Loucy (cell line): Measurements from ENCODE around the gene PAM.

ENCODE experiments used
- H2AFZ ChIP-seq: fragments of 200-600 bp; sonication (generic); 2 replicates; pipeline ENCODE4 v1.6.0; 2016; ENCODE audit warnings: antibody characterized with exemption, mild to moderate bottlenecking, low read length, moderate library complexity
- H3F3A ChIP-seq: fragments of 200-600 bp; 2 replicates; pipeline ENCODE4 v1.6.0; 2016; ENCODE audit warnings: antibody characterized with exemption, low read depth, mild to moderate bottlenecking
- H3K27me3 ChIP-seq: fragments of 200-600 bp; sonication (generic); 2 replicates; pipeline ENCODE4 v1.6.1; 2014; ENCODE audit warnings: low read length, mild to moderate bottlenecking; ENCODE audit not compliant: insufficient read depth, poor library complexity, severe bottlenecking
- H3K36me3 ChIP-seq: fragments of 200-600 bp; sonication (generic); 2 replicates; pipeline ENCODE4 v1.6.1; 2016; ENCODE audit warnings: low read length; ENCODE audit not compliant: insufficient read depth
- H3K4me1 ChIP-seq: fragments of 200-600 bp; sonication (generic); 2 replicates; pipeline ENCODE4 v1.5.1; 2014; ENCODE audit warnings: low read length, mild to moderate bottlenecking; ENCODE audit not compliant: insufficient read depth, poor library complexity, severe bottlenecking
- H3K4me2 ChIP-seq: fragments of 200-600 bp; sonication (generic); 2 replicates; pipeline ENCODE4 v1.6.0; 2014; ENCODE audit warnings: antibody characterized with exemption, low read length, low read depth, mild to moderate bottlenecking; ENCODE audit not compliant: poor library complexity, severe bottlenecking
- H3K4me3 ChIP-seq: fragments of 200-600 bp; sonication (generic); 2 replicates; pipeline ENCODE4 v1.5.1; 2014; ENCODE audit warnings: low read length, mild to moderate bottlenecking, mixed read lengths; ENCODE audit not compliant: poor library complexity, severe bottlenecking
- H3K79me2 ChIP-seq: fragments of 200-600 bp; sonication (generic); 2 replicates; pipeline ENCODE4 v1.6.1; 2014; ENCODE audit warnings: low read length; ENCODE audit not compliant: insufficient read depth
- H3K9ac ChIP-seq: fragments of 200-600 bp; sonication (generic); 2 replicates; pipeline ENCODE4 v1.6.0; 2014; ENCODE audit warnings: mild to moderate bottlenecking, low read depth, low read length, moderate library complexity; ENCODE audit not compliant: poor library complexity, severe bottlenecking
- H3K9me2 ChIP-seq: fragments of 200-600 bp; sonication (generic); replicated peaks from 2 replicates; pipeline ENCODE4 v1.6.1; 2016; ENCODE audit warnings: low read depth, low read length, mixed read lengths
- H3K9me3 ChIP-seq: fragments of 200-600 bp; sonication (generic); 2 replicates; pipeline ENCODE4 v1.6.1; 2014; ENCODE audit warnings: mild to moderate bottlenecking, antibody characterized with exemption, low read length, low read depth; ENCODE audit not compliant: insufficient read depth
- H4K20me1 ChIP-seq: fragments of 200-600 bp; sonication (generic); 2 replicates; pipeline ENCODE4 v1.6.0; 2014; ENCODE audit warnings: antibody characterized with exemption, low read length, mild to moderate bottlenecking; ENCODE audit not compliant: insufficient read depth, poor library complexity, severe bottlenecking
- EZH2phosphoT487 ChIP-seq: fragments of 200-600 bp; IDR thresholded peaks from 2 replicates; pipeline ENCODE4 v1.6.1; 2018; ENCODE audit warnings: antibody characterized with exemption, mild to moderate bottlenecking, moderate library complexity, borderline replicate concordance
- TF ChIP-seq, protein P1 (sequence below): fragments of 200-600 bp; sonication (generic); conservative IDR thresholded peaks from 2 replicates; pipeline ENCODE4 v1.5.1; 2014; ENCODE audit warnings: mild to moderate bottlenecking, antibody characterized with exemption, low read length

The PAM gene

DNA sequence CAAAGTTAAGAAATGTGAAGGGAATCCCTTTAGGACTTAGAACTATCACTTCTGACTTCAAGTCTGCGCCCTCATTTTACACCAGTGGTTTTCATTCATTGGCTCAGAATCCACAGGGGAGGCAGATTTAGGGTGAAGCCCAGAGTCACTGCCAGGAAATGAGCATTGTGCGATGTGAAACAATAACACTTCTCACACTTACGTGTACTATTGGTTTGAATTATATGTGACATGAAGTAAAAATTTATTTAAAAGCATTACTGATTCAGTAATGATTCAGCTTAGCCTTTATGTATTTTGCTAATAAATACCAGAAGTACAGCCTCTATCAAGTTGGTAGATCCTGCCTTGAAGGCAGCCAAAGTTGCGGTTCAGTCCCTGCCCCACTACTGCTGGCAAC lies 98.6 kb downstream of the PAM start:
- Histone ChIP-seq H2AFZ (no peak overlapping the region), H4K20me1 (no peaks in the 10 kb centered on the region), H3K4me2 (no peak overlapping the region), H3F3A (no peaks in the 10 kb centered on the region), H3K4me3 (no peak overlapping the region), H3K27me3 (no peaks in the 10 kb centered on the region), H3K36me3 (no peaks in the 10 kb centered on the region), H3K9me3 (no peaks in the 10 kb centered on the region), H3K9ac (no peak overlapping the region), H3K79me2 (no peaks in the 10 kb centered on the region), H3K9me2 (no peaks in the 10 kb centered on the region), H3K4me1 (peaks cover 5% of the 10 kb centered on the region)
- no peak for TF ChIP-seq EZH2phosphoT487
- TF ChIP-seq, protein P1, sequence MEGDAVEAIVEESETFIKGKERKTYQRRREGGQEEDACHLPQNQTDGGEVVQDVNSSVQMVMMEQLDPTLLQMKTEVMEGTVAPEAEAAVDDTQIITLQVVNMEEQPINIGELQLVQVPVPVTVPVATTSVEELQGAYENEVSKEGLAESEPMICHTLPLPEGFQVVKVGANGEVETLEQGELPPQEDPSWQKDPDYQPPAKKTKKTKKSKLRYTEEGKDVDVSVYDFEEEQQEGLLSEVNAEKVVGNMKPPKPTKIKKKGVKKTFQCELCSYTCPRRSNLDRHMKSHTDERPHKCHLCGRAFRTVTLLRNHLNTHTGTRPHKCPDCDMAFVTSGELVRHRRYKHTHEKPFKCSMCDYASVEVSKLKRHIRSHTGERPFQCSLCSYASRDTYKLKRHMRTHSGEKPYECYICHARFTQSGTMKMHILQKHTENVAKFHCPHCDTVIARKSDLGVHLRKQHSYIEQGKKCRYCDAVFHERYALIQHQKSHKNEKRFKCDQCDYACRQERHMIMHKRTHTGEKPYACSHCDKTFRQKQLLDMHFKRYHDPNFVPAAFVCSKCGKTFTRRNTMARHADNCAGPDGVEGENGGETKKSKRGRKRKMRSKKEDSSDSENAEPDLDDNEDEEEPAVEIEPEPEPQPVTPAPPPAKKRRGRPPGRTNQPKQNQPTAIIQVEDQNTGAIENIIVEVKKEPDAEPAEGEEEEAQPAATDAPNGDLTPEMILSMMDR = no peak

DNA sequence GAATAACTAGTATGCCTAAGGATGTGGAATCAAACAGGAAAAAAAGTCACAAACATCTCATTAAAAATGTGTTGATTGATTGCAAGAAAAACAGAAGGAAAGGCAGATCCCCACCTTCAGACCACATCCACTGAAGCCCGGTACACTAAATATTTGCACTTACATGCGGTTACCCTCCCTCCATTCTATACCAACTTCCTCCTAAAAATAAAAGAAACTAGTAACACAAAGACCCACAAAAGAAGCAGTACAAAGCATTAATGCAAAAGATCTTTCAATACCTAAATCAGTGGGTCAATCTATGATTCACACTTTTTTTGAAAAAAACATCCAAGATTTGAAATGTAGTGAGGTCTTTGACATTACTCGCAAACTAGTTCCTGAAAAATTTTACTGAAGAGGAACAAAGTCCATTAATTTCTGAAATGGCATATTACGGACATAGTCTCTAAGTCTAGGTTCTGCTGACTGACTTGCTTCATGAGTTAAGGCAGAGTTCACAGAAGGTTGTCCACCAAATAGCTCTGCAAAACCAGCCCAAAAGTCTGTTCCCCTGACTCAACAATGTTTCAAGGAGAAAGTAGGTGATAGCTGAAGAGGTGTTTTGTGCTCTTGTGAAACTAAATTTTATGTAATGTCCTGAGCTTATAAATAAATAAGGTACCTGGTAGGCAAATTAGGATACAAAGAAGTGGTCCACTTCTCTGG lies 100.7 kb downstream of the PAM start:
- no peak overlapping the region for H3K9ac ChIP-seq
- H3K4me3 ChIP-seq = no peak overlapping the region
- no peaks in the 10 kb centered on the region for H3K9me3 ChIP-seq
- no peaks in the 10 kb centered on the region for H3K9me2 ChIP-seq
- no peaks in the 10 kb centered on the region for H3K27me3 ChIP-seq
- TF ChIP-seq EZH2phosphoT487 = no peak
- TF ChIP-seq, protein P1 = no peak
- H3K4me2 ChIP-seq = no peak overlapping the region
- H3F3A ChIP-seq = no peaks in the 10 kb centered on the region
- no peaks in the 10 kb centered on the region for H4K20me1 ChIP-seq
- H3K79me2 ChIP-seq = no peaks in the 10 kb centered on the region
- H3K4me1 ChIP-seq = peaks cover 5% of the 10 kb centered on the region
- H3K36me3 ChIP-seq = no peaks in the 10 kb centered on the region
- H2AFZ ChIP-seq = no peak overlapping the region

DNA sequence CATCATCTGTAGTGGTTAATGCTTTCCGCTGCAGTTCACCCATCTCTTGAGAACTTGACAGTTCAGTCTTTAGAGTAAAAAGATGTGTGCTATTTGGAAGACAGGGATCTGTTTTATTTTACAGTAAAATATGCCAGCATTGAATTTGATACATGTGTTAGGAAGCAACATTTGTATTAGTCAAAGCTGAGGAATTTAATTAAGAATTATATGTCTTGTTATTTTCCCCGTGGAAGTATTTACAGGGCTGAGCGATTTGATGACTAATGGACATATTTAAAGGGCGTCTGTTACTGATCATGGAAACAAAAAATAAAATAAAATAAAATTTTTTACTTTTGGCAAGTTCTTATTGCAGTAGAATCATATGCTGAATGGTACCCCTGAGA lies 101.3 kb downstream of the PAM start:
- Histone ChIP-seq H3F3A (no peaks in the 10 kb centered on the region), H3K4me2 (no peak overlapping the region), H3K36me3 (no peaks in the 10 kb centered on the region), H2AFZ (no peak overlapping the region), H3K9ac (no peak overlapping the region), H3K4me3 (no peak overlapping the region), H3K4me1 (peaks cover 5% of the 10 kb centered on the region), H3K27me3 (no peaks in the 10 kb centered on the region), H4K20me1 (no peaks in the 10 kb centered on the region), H3K9me2 (no peaks in the 10 kb centered on the region), H3K79me2 (no peaks in the 10 kb centered on the region), H3K9me3 (no peaks in the 10 kb centered on the region)
- TF ChIP-seq EZH2phosphoT487 = no peak
- TF ChIP-seq, protein P1 = no peak
